ENCODE results near the gene HDAC2. TPM values are rescaled to one million over a fixed set of nuclear protein-coding genes. Genes with fewer than 3 reads are reported as not detected.

Gene HDAC2
- total and polyA plus RNA-seq, 2 of the 13 experiments (the other 11 are each of a cell fraction or from before 2014, with no cell fraction given): 99.6 to 114 TPM

- whole genome bisulfite sequencing (ENCODE audit: low lambda C conversion rate): 3% methylated on average over 2 of the region's 2 CpGs
- ATAC-seq (no peak), FAIRE-seq (no peak), DNase-seq (ENCODE audit: low spot score) (no peak)
- Histone ChIP-seq H3K27me3 (ENCODE audit: control insufficient read depth in 1 of 2, insufficient read depth in 2 of 2, low read length in 2 of 2) (peaks cover 0 to 4% of the 10 kb centered on the region in 2 experiments; a peak in 2 of 5 replicates), H3K4me3 (replicated peaks in 1 of 3; ENCODE audit: insufficient read depth in 1 of 3, low read depth in 2 of 3, low read length in 3 of 3) (no peak overlapping the region), H3K27ac (ENCODE audit: extremely low read length, insufficient read depth, low read length) (no peak overlapping the region), H4K20me1 (ENCODE audit: insufficient read depth, low read length) (no peaks in the 10 kb centered on the region), H3K4me1 (ENCODE audit: insufficient read depth, low read length) (peaks cover 10% of the 10 kb centered on the region), H3K36me3 (replicated peaks in 1 of 2; ENCODE audit: control insufficient read depth in 1 of 2, insufficient read depth in 2 of 2, low read length in 2 of 2) (no peaks in the 10 kb centered on the region), H3K9me3 (ENCODE audit: low read length) (no peaks in the 10 kb centered on the region), H2AFZ (ENCODE audit: low read length) (no peak overlapping the region), H3K79me2 (ENCODE audit: insufficient read depth, low read length) (no peaks in the 10 kb centered on the region), H3K9ac (ENCODE audit: insufficient read depth, low read depth, low read length) (no peak overlapping the region), H3K4me2 (ENCODE audit: low read depth, low read length) (no peak overlapping the region)
- TF ChIP-seq MTA3 (CRISPR knock-in tag; IDR thresholded peaks at IDR 0.05) (no peak), ZNF746 (CRISPR knock-in tag; IDR thresholded peaks at IDR 0.05) (no peak), NCOA2 (CRISPR knock-in tag; IDR thresholded peaks at IDR 0.05) (no peak), ZNF564 (CRISPR knock-in tag; IDR thresholded peaks at IDR 0.05) (no peak)
- intact Hi-C loops (cut with micrococcal nuclease; ENCODE audit: unreplicated experiment) (no loop called here), in situ Hi-C loops (cut with HindIII; ENCODE audit: extremely low pct_ligation_motif_present, low pct_unique_long_range_greater_than_20kb) (no loop called here)
- no TSS peak for BruUV-seq (replicated peaks)
- ChIA-PET CTCF (ENCODE audit: low intra/inter-chr PET ratio, low total read pairs) (no interaction called here), POLR2A (no interaction called here)
Measured at GRCh38 chr6:114007516-114007915, 36.6 kb upstream of the HDAC2 start.

DNA sequence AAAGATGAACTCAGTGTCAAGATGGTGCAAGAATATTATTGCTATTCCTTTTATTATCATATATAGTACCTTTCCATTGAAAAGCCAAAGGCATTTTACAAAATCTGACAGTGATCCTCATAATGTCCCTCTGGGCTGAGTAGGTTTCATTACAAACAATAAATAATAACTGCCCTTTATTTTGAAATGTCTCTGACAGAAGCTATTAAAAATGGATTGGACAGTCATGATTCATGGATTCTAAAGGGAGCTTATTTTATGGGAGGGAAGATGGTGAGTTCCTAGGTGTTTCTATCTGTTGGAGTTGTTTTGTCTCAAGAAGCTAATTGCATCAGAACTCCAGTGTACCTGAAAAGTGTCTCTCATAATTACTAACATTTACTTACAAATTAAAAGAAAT lies 30.4 kb upstream of the HDAC2 start:
- H3K9ac ChIP-seq (ENCODE audit: insufficient read depth, low read depth, low read length): no peak overlapping the region
- no TSS peak for BruUV-seq (replicated peaks)
- no peaks in the 10 kb centered on the region for H3K4me1 ChIP-seq (ENCODE audit: insufficient read depth, low read length)
- H3K4me3 ChIP-seq (replicated peaks in 1 of 3; ENCODE audit: insufficient read depth in 1 of 3, low read depth in 2 of 3, low read length in 3 of 3): no peak overlapping the region
- no peak overlapping the region for H2AFZ ChIP-seq (ENCODE audit: low read length)
- DNase-seq (ENCODE audit: low spot score) (no peak), ATAC-seq (no peak), FAIRE-seq (no peak)
- no peaks in the 10 kb centered on the region for H4K20me1 ChIP-seq (ENCODE audit: insufficient read depth, low read length)
- ChIA-PET POLR2A (no interaction called here), CTCF (ENCODE audit: low intra/inter-chr PET ratio, low total read pairs) (no interaction called here)
- in situ Hi-C loops (cut with HindIII; ENCODE audit: extremely low pct_ligation_motif_present, low pct_unique_long_range_greater_than_20kb) (no loop called here), intact Hi-C loops (cut with micrococcal nuclease; ENCODE audit: unreplicated experiment) (no loop called here)
- H3K4me2 ChIP-seq (ENCODE audit: low read depth, low read length): no peak overlapping the region
- no peaks in the 10 kb centered on the region for H3K36me3 ChIP-seq (replicated peaks in 1 of 2; ENCODE audit: control insufficient read depth in 1 of 2, insufficient read depth in 2 of 2, low read length in 2 of 2)
- no peaks in the 10 kb centered on the region for H3K79me2 ChIP-seq (ENCODE audit: insufficient read depth, low read length)
- H3K9me3 ChIP-seq (ENCODE audit: low read length): no peaks in the 10 kb centered on the region
- H3K27me3 ChIP-seq (ENCODE audit: control insufficient read depth in 1 of 2, insufficient read depth in 2 of 2, low read length in 2 of 2): no peaks in the 10 kb centered on the region
- no peak overlapping the region for H3K27ac ChIP-seq (ENCODE audit: extremely low read length, insufficient read depth, low read length)
- no peak for TF ChIP-seq PHF8 (CRISPR knock-in tag; IDR thresholded peaks at IDR 0.05)
- TF ChIP-seq TCF7 (IDR thresholded peaks at IDR 0.05; ENCODE audit: low read depth): no peak
- no peak for TF ChIP-seq TP53 (CRISPR knock-in tag; conservative IDR thresholded peaks at IDR 0.05)
- TF ChIP-seq, protein P1, sequence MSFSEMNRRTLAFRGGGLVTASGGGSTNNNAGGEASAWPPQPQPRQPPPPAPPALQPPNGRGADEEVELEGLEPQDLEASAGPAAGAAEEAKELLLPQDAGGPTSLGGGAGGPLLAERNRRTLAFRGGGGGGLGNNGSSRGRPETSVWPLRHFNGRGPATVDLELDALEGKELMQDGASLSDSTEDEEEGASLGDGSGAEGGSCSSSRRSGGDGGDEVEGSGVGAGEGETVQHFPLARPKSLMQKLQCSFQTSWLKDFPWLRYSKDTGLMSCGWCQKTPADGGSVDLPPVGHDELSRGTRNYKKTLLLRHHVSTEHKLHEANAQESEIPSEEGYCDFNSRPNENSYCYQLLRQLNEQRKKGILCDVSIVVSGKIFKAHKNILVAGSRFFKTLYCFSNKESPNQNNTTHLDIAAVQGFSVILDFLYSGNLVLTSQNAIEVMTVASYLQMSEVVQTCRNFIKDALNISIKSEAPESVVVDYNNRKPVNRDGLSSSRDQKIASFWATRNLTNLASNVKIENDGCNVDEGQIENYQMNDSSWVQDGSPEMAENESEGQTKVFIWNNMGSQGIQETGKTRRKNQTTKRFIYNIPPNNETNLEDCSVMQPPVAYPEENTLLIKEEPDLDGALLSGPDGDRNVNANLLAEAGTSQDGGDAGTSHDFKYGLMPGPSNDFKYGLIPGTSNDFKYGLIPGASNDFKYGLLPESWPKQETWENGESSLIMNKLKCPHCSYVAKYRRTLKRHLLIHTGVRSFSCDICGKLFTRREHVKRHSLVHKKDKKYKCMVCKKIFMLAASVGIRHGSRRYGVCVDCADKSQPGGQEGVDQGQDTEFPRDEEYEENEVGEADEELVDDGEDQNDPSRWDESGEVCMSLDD (CRISPR knock-in tag; IDR thresholded peaks at IDR 0.05; ENCODE audit: borderline replicate concordance): no peak
- TF ChIP-seq, protein P2, sequence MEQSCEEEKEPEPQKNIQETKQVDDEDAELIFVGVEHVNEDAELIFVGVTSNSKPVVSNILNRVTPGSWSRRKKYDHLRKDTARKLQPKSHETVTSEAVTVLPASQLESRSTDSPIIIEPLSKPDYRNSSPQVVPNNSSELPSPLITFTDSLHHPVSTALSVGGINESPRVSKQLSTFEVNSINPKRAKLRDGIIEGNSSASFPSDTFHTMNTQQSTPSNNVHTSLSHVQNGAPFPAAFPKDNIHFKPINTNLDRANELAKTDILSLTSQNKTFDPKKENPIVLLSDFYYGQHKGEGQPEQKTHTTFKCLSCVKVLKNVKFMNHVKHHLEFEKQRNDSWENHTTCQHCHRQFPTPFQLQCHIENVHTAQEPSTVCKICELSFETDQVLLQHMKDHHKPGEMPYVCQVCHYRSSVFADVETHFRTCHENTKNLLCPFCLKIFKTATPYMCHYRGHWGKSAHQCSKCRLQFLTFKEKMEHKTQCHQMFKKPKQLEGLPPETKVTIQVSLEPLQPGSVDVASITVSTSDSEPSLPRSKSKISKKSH (CRISPR knock-in tag; IDR thresholded peaks at IDR 0.05; ENCODE audit: borderline replicate concordance): no peak
- no peak for TF ChIP-seq ONECUT2 (CRISPR knock-in tag; IDR thresholded peaks at IDR 0.05)
- no peak for TF ChIP-seq ZFP1 (CRISPR knock-in tag; IDR thresholded peaks at IDR 0.05)
- no peak for TF ChIP-seq RBFOX2 (IDR thresholded peaks at IDR 0.05; ENCODE audit: low read depth, low read length)
- TF ChIP-seq NFKBIZ (CRISPR knock-in tag; IDR thresholded peaks at IDR 0.05): no peak
- TF ChIP-seq ZNF780A (CRISPR knock-in tag; IDR thresholded peaks at IDR 0.05): no peak
- no peak for TF ChIP-seq SPEN (CRISPR knock-in tag; IDR thresholded peaks at IDR 0.05; ENCODE audit: low read depth)
- no peak for TF ChIP-seq SUZ12 (IDR thresholded peaks at IDR 0.05; ENCODE audit: low read depth, low read length)
- no peak for TF ChIP-seq MBNL3 (CRISPR knock-in tag; conservative IDR thresholded peaks at IDR 0.05)
- TF ChIP-seq ZNF619 (CRISPR knock-in tag; IDR thresholded peaks at IDR 0.05): no peak
- TF ChIP-seq ZFP62 (CRISPR knock-in tag; IDR thresholded peaks at IDR 0.05): no peak
